H1 (cell line): ENCODE results near the gene SRXN1. TPM values are rescaled to one million over a fixed set of nuclear protein-coding genes. Genes with fewer than 3 reads are reported as not detected.

Experiments used
- CBX5 ChIP-seq: fragments of 300-800, 300-1000 bp; sonication (generic); IDR thresholded peaks from 2 replicates; pipeline ENCODE4 v1.7.1; 2016; ENCODE audit warnings: antibody characterized with exemption, low read length, low read depth
- CEBPB ChIP-seq: IDR thresholded peaks from 2 replicates; pipeline ENCODE4 v1.6.1; 2012; ENCODE audit warnings: low read depth, low read length
- CREB1 ChIP-seq: IDR thresholded peaks from 2 replicates; pipeline ENCODE4 v1.6.1; 2012; ENCODE audit warnings: inconsistent platforms
- EGR1 ChIP-seq: IDR thresholded peaks from 2 replicates; pipeline ENCODE4 v1.6.1; 2011; ENCODE audit warnings: low read depth, low read length, borderline replicate concordance
- EP300 ChIP-seq, 2 experiments: IDR thresholded peaks; 1 replicate in 1 of 2; 2 replicates in 1 of 2; pipeline ENCODE4 v1.6.1; 2011 to 2012; ENCODE audit warnings: low read depth in 2 of 2, low read length in 2 of 2, mild to moderate bottlenecking in 2 of 2, borderline replicate concordance in 1 of 2, inconsistent platforms in 1 of 2, moderate library complexity in 1 of 2
- FOSL1 ChIP-seq: IDR thresholded peaks from 2 replicates; pipeline ENCODE4 v1.6.1; 2011; ENCODE audit warnings: mild to moderate bottlenecking, low read depth, low read length, moderate library complexity; ENCODE audit not compliant: insufficient read depth
- POLR2A ChIP-seq, 2 experiments: IDR thresholded peaks; 1 replicate in 1 of 2; 2 replicates in 1 of 2; pipeline ENCODE4 v1.6.1; 2011; ENCODE audit warnings: low read depth in 2 of 2, low read length in 2 of 2, mild to moderate bottlenecking in 2 of 2; ENCODE audit errors: control extremely low read depth in 1 of 2
- POLR2AphosphoS5 ChIP-seq: IDR thresholded peaks from 2 replicates; pipeline ENCODE4 v1.6.1; 2011; ENCODE audit warnings: low read depth, low read length
- RNF2 ChIP-seq: fragments of 200-900, 300-1000 bp; sonication (generic); IDR thresholded peaks from 2 replicates; pipeline ENCODE4 v1.7.1; 2016; ENCODE audit warnings: borderline replicate concordance, low read depth, mild to moderate bottlenecking, antibody characterized with exemption, low read length; ENCODE audit not compliant: poor library complexity, severe bottlenecking; ENCODE audit errors: missing control alignments
- RXRA ChIP-seq: IDR thresholded peaks from 2 replicates; pipeline ENCODE4 v1.6.1; 2011; ENCODE audit warnings: low read depth, mild to moderate bottlenecking, low read length, moderate library complexity; ENCODE audit not compliant: insufficient read depth
- TAF7 ChIP-seq: optimal IDR thresholded peaks from 2 replicates; pipeline ENCODE3; 2011; ENCODE audit warnings: low read depth, mild to moderate bottlenecking, inconsistent platforms, low read length, moderate library complexity, borderline replicate concordance
- TCF12 ChIP-seq: IDR thresholded peaks from 2 replicates; pipeline ENCODE4 v1.6.1; 2011; ENCODE audit warnings: low read depth, mild to moderate bottlenecking, low read length
- TEAD4 ChIP-seq: IDR thresholded peaks from 2 replicates; pipeline ENCODE4 v1.6.1; 2012; ENCODE audit warnings: low read depth, low read length, inconsistent platforms, mixed read lengths
- ZNF274 ChIP-seq: IDR thresholded peaks from 2 replicates; pipeline ENCODE4 v1.7.0; 2012; ENCODE audit warnings: low read length, borderline replicate concordance; ENCODE audit errors: extremely low read depth
- polyA plus RNA-seq, 7 experiments: library from polyadenylated mRNA; depleted of rRNA in 3 of 7; stranded (reverse) in 5 of 7; unstranded in 2 of 7; fragments of >200 nt in 5 of 7; fragments of 200-250 nt in 2 of 7; gene quantifications; 1 replicate in 5 of 7; 2 replicates in 1 of 7; 4 replicates in 1 of 7; pipeline versions ENCODE4 v1.2.1 to v1.2.3, GENCODE V29; 2011 to 2013; ENCODE audit warnings: missing spikeins in 2 of 7, mixed read lengths in 2 of 7
- total RNA-seq: library from RNA; stranded (reverse); fragmentation: NEBNext Ultra II Directional; extraction: Animal tissue kit (Norgen Biotek cat#: 25700); gene quantifications from 2 replicates; pipeline ENCODE4 v1.2.1, GENCODE V29; 2021
- TF ChIP-seq, protein P1 (sequence below): IDR thresholded peaks from 2 replicates; pipeline ENCODE4 v1.6.1; 2012; ENCODE audit warnings: low read length, inconsistent platforms
- TF ChIP-seq, protein P2 (sequence below): IDR thresholded peaks from 2 replicates; pipeline ENCODE4 v1.6.1; 2012; ENCODE audit warnings: inconsistent platforms

SRXN1 gene
- total and polyA plus RNA-seq, 2 of the 8 experiments (the other 6 are each of a cell fraction or from before 2014, with no cell fraction given), result 12.2 to 15.8 TPM

GRCh38 chr20:663315-664090 is 10.5 kb upstream of the SRXN1 start (continued):
- TF ChIP-seq, protein P1, sequence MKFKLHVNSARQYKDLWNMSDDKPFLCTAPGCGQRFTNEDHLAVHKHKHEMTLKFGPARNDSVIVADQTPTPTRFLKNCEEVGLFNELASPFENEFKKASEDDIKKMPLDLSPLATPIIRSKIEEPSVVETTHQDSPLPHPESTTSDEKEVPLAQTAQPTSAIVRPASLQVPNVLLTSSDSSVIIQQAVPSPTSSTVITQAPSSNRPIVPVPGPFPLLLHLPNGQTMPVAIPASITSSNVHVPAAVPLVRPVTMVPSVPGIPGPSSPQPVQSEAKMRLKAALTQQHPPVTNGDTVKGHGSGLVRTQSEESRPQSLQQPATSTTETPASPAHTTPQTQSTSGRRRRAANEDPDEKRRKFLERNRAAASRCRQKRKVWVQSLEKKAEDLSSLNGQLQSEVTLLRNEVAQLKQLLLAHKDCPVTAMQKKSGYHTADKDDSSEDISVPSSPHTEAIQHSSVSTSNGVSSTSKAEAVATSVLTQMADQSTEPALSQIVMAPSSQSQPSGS, result no peak
- no peak for TF ChIP-seq EGR1
- TF ChIP-seq TCF12, result no peak
- no peak for TF ChIP-seq TAF7
- TF ChIP-seq EP300 (IDR thresholded peaks at IDR 0.05; ENCODE audit: borderline replicate concordance in 1 of 2, low read depth in 2 of 2, low read length in 2 of 2), result no peak
- TF ChIP-seq CREB1, result 0 out of 2 replicates have a peak, but pooled peaks have one; percentile 39
- no peak for TF ChIP-seq FOSL1
- TF ChIP-seq, protein P2, sequence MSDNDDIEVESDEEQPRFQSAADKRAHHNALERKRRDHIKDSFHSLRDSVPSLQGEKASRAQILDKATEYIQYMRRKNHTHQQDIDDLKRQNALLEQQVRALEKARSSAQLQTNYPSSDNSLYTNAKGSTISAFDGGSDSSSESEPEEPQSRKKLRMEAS, result peak; percentile 95
- peak; percentile 38 for TF ChIP-seq RNF2
- TF ChIP-seq ZNF274, result no peak
- no peak for TF ChIP-seq CBX5
- no peak for TF ChIP-seq POLR2A (IDR thresholded peaks at IDR 0.05; ENCODE audit: control extremely low read depth in 1 of 2, low read depth in 2 of 2, low read length in 2 of 2)
- no peak for TF ChIP-seq POLR2AphosphoS5
- no peak for TF ChIP-seq CEBPB
- no peak for TF ChIP-seq RXRA
- TF ChIP-seq TEAD4, result no peak
- TF ChIP-seq, all 59 proteins: peak for 6
